CD4-positive, alpha-beta T cell treated with Interleukin-1 beta for 1 hour (primary cell): ENCODE measurements around the gene ADCYAP1R1.

ENCODE experiments used
- DNase-seq, 2 donors: peaks; one replicate each; pipeline ENCODE4 v3.0.0-alpha.2; 2020 to 2022

The ADCYAP1R1 gene

GRCh38 chr7:31069860-31070555 lies 17.9 kb downstream of the ADCYAP1R1 start:
- DNase-seq: no peak

GRCh38 chr7:31070991-31071644 lies 19.0 kb downstream of the ADCYAP1R1 start:
- no peak for DNase-seq

- no peak for DNase-seq
These were observed 19.5 kb downstream of the ADCYAP1R1 start for GRCh38 chr7:31071645-31072029.

GRCh38 chr7:31073326-31074119 lies 21.4 kb downstream of the ADCYAP1R1 start:
- DNase-seq: no peak

- no peak for DNase-seq
These were observed 21.9 kb downstream of the ADCYAP1R1 start for GRCh38 chr7:31074120-31074383.

GRCh38 chr7:31074403-31075085 lies 22.4 kb downstream of the ADCYAP1R1 start:
- DNase-seq: no peak

GRCh38 chr7:31075086-31075405 lies 22.9 kb downstream of the ADCYAP1R1 start:
- no peak for DNase-seq

GRCh38 chr7:31076051-31076450 lies 23.9 kb downstream of the ADCYAP1R1 start:
- DNase-seq: no peak

GRCh38 chr7:31076641-31077310 lies 24.7 kb downstream of the ADCYAP1R1 start:
- no peak for DNase-seq

GRCh38 chr7:31077484-31078362 lies 25.6 kb downstream of the ADCYAP1R1 start:
- no peak for DNase-seq

GRCh38 chr7:31078363-31078990 lies 26.4 kb downstream of the ADCYAP1R1 start:
- no peak for DNase-seq

- no peak for DNase-seq
These were observed 27.2 kb downstream of the ADCYAP1R1 start for GRCh38 chr7:31079126-31079823.

- no peak for DNase-seq
These were observed 27.9 kb downstream of the ADCYAP1R1 start for GRCh38 chr7:31079824-31080511.

GRCh38 chr7:31080763-31081162 lies 28.7 kb downstream of the ADCYAP1R1 start:
- DNase-seq: no peak

GRCh38 chr7:31082017-31082416 lies 29.9 kb downstream of the ADCYAP1R1 start:
- DNase-seq: no peak

GRCh38 chr7:31082447-31082846 lies 30.3 kb downstream of the ADCYAP1R1 start:
- DNase-seq: no peak

- DNase-seq: no peak
These were observed 31.2 kb downstream of the ADCYAP1R1 start for GRCh38 chr7:31083210-31083786.

GRCh38 chr7:31084226-31084625 lies 32.1 kb downstream of the ADCYAP1R1 start:
- DNase-seq: no peak

GRCh38 chr7:31087351-31087750 lies 35.2 kb downstream of the ADCYAP1R1 start:
- DNase-seq: no peak

GRCh38 chr7:31091924-31092434 lies 39.9 kb downstream of the ADCYAP1R1 start:
- DNase-seq: no peak
